Mammary epithelial cell (primary cell): ENCODE data around the gene TMEM132D.

ENCODE experiments used
- EZH2 ChIP-seq: IDR thresholded peaks from 2 replicates; pipeline ENCODE4 v1.6.1; 2012; ENCODE audit warnings: low read length, inconsistent platforms, borderline replicate concordance
- TF ChIP-seq, protein P1 (sequence below), 2 donors: IDR thresholded peaks in 1 of 2; conservative IDR thresholded peaks in 1 of 2; 2 replicates each; pipeline ENCODE4 v1.5.1; 2011 to 2012; ENCODE audit warnings: inconsistent platforms in 2 of 2, low read length in 2 of 2, mild to moderate bottlenecking in 2 of 2, control low read depth in 1 of 2, low read depth in 1 of 2; ENCODE audit not compliant: insufficient read depth in 1 of 2; ENCODE audit errors: extremely low read depth in 1 of 2

DNA sequence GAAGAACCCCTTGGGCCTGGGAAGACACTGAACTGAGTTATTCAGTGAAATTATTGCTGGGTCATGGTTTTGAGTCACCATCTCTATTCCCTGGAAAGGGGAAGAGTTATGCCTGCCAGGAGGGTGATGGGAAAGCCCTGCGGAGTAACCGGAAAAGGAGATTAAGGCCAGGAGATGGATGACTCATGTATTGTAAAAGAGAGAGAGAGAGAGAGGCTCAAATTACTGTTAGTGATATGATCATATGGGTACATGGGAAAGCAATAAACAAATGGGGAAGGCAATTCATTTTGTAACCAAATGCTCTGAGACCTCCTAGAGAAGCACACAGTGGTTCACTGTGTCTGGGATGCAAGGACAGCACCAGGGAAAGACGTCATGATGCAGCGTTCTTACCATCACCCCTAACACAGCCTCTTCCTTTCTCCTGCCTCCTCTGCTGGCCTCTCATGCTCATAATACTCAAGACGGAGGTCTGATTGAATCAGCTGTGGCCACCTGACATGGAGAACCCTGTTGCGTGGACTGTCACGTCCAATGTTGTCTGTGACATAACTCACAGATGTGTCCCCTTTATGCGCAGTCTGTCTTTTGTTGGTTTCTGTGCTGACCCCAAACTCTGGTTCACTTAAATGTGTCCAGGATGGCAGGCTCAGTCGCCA lies 243.7 kb downstream of the TMEM132D start:
- TF ChIP-seq, protein P1, sequence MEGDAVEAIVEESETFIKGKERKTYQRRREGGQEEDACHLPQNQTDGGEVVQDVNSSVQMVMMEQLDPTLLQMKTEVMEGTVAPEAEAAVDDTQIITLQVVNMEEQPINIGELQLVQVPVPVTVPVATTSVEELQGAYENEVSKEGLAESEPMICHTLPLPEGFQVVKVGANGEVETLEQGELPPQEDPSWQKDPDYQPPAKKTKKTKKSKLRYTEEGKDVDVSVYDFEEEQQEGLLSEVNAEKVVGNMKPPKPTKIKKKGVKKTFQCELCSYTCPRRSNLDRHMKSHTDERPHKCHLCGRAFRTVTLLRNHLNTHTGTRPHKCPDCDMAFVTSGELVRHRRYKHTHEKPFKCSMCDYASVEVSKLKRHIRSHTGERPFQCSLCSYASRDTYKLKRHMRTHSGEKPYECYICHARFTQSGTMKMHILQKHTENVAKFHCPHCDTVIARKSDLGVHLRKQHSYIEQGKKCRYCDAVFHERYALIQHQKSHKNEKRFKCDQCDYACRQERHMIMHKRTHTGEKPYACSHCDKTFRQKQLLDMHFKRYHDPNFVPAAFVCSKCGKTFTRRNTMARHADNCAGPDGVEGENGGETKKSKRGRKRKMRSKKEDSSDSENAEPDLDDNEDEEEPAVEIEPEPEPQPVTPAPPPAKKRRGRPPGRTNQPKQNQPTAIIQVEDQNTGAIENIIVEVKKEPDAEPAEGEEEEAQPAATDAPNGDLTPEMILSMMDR (conservative IDR thresholded peaks at IDR 0.05 in 1 of 2, IDR thresholded peaks at IDR 0.05 in 1 of 2; ENCODE audit: extremely low read depth in 1 of 2, insufficient read depth in 1 of 2, low read depth in 1 of 2, low read length in 2 of 2), result no peak
- no peak for TF ChIP-seq EZH2
